ENCODE results near the gene SETD1B. TPM values are rescaled to one million over a fixed set of nuclear protein-coding genes. Genes with fewer than 3 reads are reported as not detected.
A peak's percentile ranks its signal among the peaks of the same experiment; 100 is the strongest.

Gene SETD1B
- total and polyA plus RNA-seq, 2 donors (not counting 3 experiments of a cell fraction or from before 2014, with no cell fraction given), result 2.6 to 27.0 TPM

GRCh38 chr12:121786440-121786825, 17.4 kb upstream of the SETD1B start:
- no peaks in the 10 kb centered on the region for H3K79me2 ChIP-seq (ENCODE audit: control insufficient read depth, insufficient read depth, low read length)
- H3K4me2 ChIP-seq (ENCODE audit: insufficient read depth, low read length), result no peak overlapping the region
- H3K4me1 ChIP-seq (ENCODE audit: control insufficient read depth, extremely low read depth, insufficient read depth, low read length), result peaks cover 25% of the 10 kb centered on the region
- H3K9ac ChIP-seq (replicated peaks; ENCODE audit: extremely low read depth, insufficient read depth, low read length), result no peak overlapping the region
- intact Hi-C loops (cut with micrococcal nuclease), result no loop called here
- H3K9me3 ChIP-seq (replicated peaks; ENCODE audit: control insufficient read depth, insufficient read depth, low read length), result no peaks in the 10 kb centered on the region
- H3K27me3 ChIP-seq (ENCODE audit: control insufficient read depth in 2 of 2, insufficient read depth in 2 of 2, low read length in 2 of 2), result no peaks in the 10 kb centered on the region
- FAIRE-seq (no peak), DNase-seq (ENCODE audit: low read depth, low spot score) (peak; percentile 42)
- no peak overlapping the region for H2AFZ ChIP-seq (ENCODE audit: low read depth, low read length)
- H3K36me3 ChIP-seq (ENCODE audit: control insufficient read depth in 2 of 2, extremely low read depth in 1 of 2, insufficient read depth in 2 of 2, low read length in 2 of 2), result no peaks in the 10 kb centered on the region
- dilution Hi-C loops (cut with MboI; ENCODE audit: extremely low pct_ligation_motif_present, low sequenced_read_pairs), result no loop called here
- POLR2A ChIA-PET, result no interaction called here
- BruUV-seq (replicated peaks), result no TSS peak
- H3K27ac ChIP-seq (ENCODE audit: insufficient read depth, low read depth, low read length), result no peak overlapping the region
- TF ChIP-seq CTCF (IDR thresholded peaks at IDR 0.05; ENCODE audit: extremely low read depth in 1 of 2, insufficient read depth in 1 of 2, low read depth in 1 of 2, low read length in 2 of 2) (no peak), POLR2AphosphoS5 (IDR thresholded peaks at IDR 0.05; ENCODE audit: insufficient read depth, low read depth, low read length) (peak; percentile 35), MYC (IDR thresholded peaks at IDR 0.05; ENCODE audit: low read depth, low read length) (no peak), EZH2 (IDR thresholded peaks at IDR 0.05; ENCODE audit: borderline replicate concordance, low read depth, low read length, severe bottlenecking) (no peak), POLR2A (IDR thresholded peaks at IDR 0.05; ENCODE audit: low read depth, low read length) (no peak), JUN (IDR thresholded peaks at IDR 0.05; ENCODE audit: borderline replicate concordance, insufficient read depth, insufficient read length, low read depth) (no peak), FOS (IDR thresholded peaks at IDR 0.05; ENCODE audit: borderline replicate concordance, insufficient read depth, low read length) (peak; percentile 41), GATA2 (IDR thresholded peaks at IDR 0.05; ENCODE audit: insufficient read depth, insufficient read length, low read depth, low read length) (no peak), MAX (IDR thresholded peaks at IDR 0.05; ENCODE audit: insufficient read depth, insufficient read length) (no peak)
- no peaks in the 10 kb centered on the region for H3K9me1 ChIP-seq (replicated peaks; ENCODE audit: control insufficient read depth, extremely low read depth, insufficient read depth, low read length)
- CTCF ChIA-PET, result interaction anchor here (0.6 to 1.7 kb wide), 2 partner anchors 10 to 13 kb away, joined by 3 to 6 read pairs; no protein-coding TSS in a partner anchor
- no peak overlapping the region for H3K4me3 ChIP-seq (replicated peaks in 1 of 3; ENCODE audit: insufficient read depth in 1 of 3, low read depth in 1 of 3, low read length in 3 of 3)
- H4K20me1 ChIP-seq (replicated peaks; ENCODE audit: control insufficient read depth, extremely low read depth, insufficient read depth, low read length), result no peaks in the 10 kb centered on the region

All from endothelial cell of umbilical vein (primary cell).